Keratinocyte (primary cell): ENCODE measurements around the gene SUN5. TPM values are rescaled to one million over a fixed set of nuclear protein-coding genes. Genes with fewer than 3 reads are reported as not detected.

Source experiments
- DNase-seq: peaks from one replicate; pipeline ENCODE4 v3.0.0-alpha.2; 2011; ENCODE audit warnings: low read depth, missing footprints, low spot score
- FAIRE-seq: peaks from 2 replicates; lab custom pipeline; 2011; peaks lifted over from hg19 to GRCh38; lab: Jason Lieb, UNC
- H2AFZ ChIP-seq: 2 replicates; pipeline ENCODE4 v1.6.0; 2012; ENCODE audit warnings: low read length, control low read depth, inconsistent platforms; ENCODE audit not compliant: control insufficient read depth
- H3K27ac ChIP-seq: 2 replicates; pipeline ENCODE4 v1.5.1; 2011; ENCODE audit warnings: low read length; ENCODE audit not compliant: control insufficient read depth, insufficient read depth
- H3K27me3 ChIP-seq: 3 replicates; pipeline ENCODE4 v1.6.0; 2011; ENCODE audit warnings: low read length; ENCODE audit not compliant: control insufficient read depth, insufficient read depth; ENCODE audit errors: extremely low read depth
- H3K36me3 ChIP-seq, 2 experiments: 2 replicates in 1 of 2; 3 replicates in 1 of 2; pipeline ENCODE4 v1.5.1; 2011; ENCODE audit warnings: low read length in 2 of 2, mild to moderate bottlenecking in 1 of 2; ENCODE audit not compliant: control insufficient read depth in 2 of 2, insufficient read depth in 2 of 2; ENCODE audit errors: extremely low read depth in 1 of 2
- H3K4me1 ChIP-seq: 3 replicates; pipeline ENCODE4 v1.5.1; 2011; ENCODE audit warnings: low read length; ENCODE audit not compliant: control insufficient read depth, insufficient read depth; ENCODE audit errors: extremely low read depth
- H3K4me2 ChIP-seq: 3 replicates; pipeline ENCODE4 v1.6.0; 2011; ENCODE audit warnings: low read depth, low read length; ENCODE audit not compliant: control insufficient read depth, insufficient read depth; ENCODE audit errors: extremely low read depth
- H3K4me3 ChIP-seq, 3 experiments: fragments of 200-600 bp in 1 of 3; sonication (generic) in 1 of 3; 2 replicates in 2 of 3; 3 replicates in 1 of 3; pipeline ENCODE4 v1.5.1; 2011 to 2016; ENCODE audit warnings: low read length in 3 of 3, mild to moderate bottlenecking in 3 of 3, control low read depth in 2 of 3, inconsistent platforms in 1 of 3, low read depth in 1 of 3, mixed read lengths in 1 of 3, mixed run types in 1 of 3, moderate library complexity in 1 of 3; ENCODE audit not compliant: control insufficient read depth in 2 of 3, insufficient read depth in 2 of 3; ENCODE audit errors: extremely low read depth in 1 of 3
- H3K79me2 ChIP-seq: 2 replicates; pipeline ENCODE4 v1.6.0; 2012; ENCODE audit warnings: low read length; ENCODE audit not compliant: control insufficient read depth, insufficient read depth
- H3K9ac ChIP-seq: 3 replicates; pipeline ENCODE4 v1.6.0; 2011; ENCODE audit warnings: low read length; ENCODE audit not compliant: control insufficient read depth, insufficient read depth; ENCODE audit errors: extremely low read depth
- H3K9me1 ChIP-seq: 3 replicates; pipeline ENCODE4 v1.6.0; 2011; ENCODE audit warnings: low read length; ENCODE audit not compliant: control insufficient read depth, insufficient read depth; ENCODE audit errors: extremely low read depth
- H3K9me3 ChIP-seq: 2 replicates; pipeline ENCODE4 v1.5.1; 2012; ENCODE audit warnings: low read depth, low read length; ENCODE audit not compliant: control insufficient read depth
- H4K20me1 ChIP-seq: 3 replicates; pipeline ENCODE4 v1.6.0; 2011; ENCODE audit warnings: low read length; ENCODE audit not compliant: control insufficient read depth, insufficient read depth; ENCODE audit errors: extremely low read depth
- EZH2 ChIP-seq: IDR thresholded peaks from one replicate; pipeline ENCODE4 v1.6.1; 2012; ENCODE audit warnings: inconsistent platforms, mild to moderate bottlenecking, low read length, moderate library complexity
- dilution Hi-C: fragments of 300-500 bp; cut with MboI; formaldehyde crosslinking; loops from one replicate; pipeline ENCODE4 v1.7.0; 2020; ENCODE audit warnings: low sequenced_read_pairs; ENCODE audit not compliant: extremely low pct_ligation_motif_present
- polyA plus RNA-seq, 5 experiments: library from polyadenylated mRNA; depleted of rRNA in 3 of 5; stranded (reverse) in 3 of 5; stranded (forward) in 1 of 5; unstranded in 1 of 5; fragments of >200 nt; gene quantifications; 1 replicate in 1 of 5; 2 replicates in 3 of 5; 3 replicates in 1 of 5; pipeline versions ENCODE4 v1.2.1 to v1.2.3, GENCODE V29; 2011 to 2012; ENCODE audit warnings: missing spikeins in 2 of 5, low read depth in 1 of 5, low replicate concordance in 1 of 5
- TF ChIP-seq, protein P1 (sequence below), 3 experiments: IDR thresholded peaks in 1 of 3; conservative IDR thresholded peaks in 1 of 3; optimal IDR thresholded peaks in 1 of 3; 2 replicates in 2 of 3; 3 replicates in 1 of 3; pipeline versions ENCODE3 to v1.5.1; 2011; ENCODE audit warnings: low read length in 3 of 3, mild to moderate bottlenecking in 3 of 3, moderate library complexity in 2 of 3, control low read depth in 1 of 3, inconsistent platforms in 1 of 3; ENCODE audit not compliant: insufficient read depth in 2 of 3; ENCODE audit errors: extremely low read depth in 1 of 3

The SUN5 gene
- polyA plus RNA-seq, 1 donor (not counting 4 experiments of a cell fraction or from before 2014, with no cell fraction given) = not detected

DNA sequence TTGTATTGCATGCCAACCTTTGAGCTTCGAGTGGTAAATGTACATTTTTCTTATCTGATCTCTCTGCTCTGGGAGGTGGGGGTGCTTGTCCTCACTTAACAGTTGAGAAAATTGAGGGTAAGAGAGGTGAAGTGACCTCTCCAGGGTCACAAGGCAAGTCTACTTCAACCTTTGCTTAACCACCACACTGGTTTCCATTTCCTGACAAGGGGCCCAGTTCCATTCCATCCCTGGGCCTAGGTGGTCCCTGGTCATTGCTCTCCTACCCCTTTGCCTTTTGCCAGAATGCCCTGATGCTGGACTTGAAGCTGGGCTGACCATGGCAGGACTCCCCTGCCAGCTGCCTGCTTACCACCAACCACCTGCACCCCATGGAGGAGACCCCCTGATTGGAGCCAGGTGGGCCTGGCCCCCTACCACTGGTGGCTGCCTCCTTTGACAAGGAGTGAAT lies 39.5 kb upstream of the SUN5 start:
- H3K9me1 ChIP-seq = no peaks in the 10 kb centered on the region
- no peaks in the 10 kb centered on the region for H3K4me1 ChIP-seq
- H3K9ac ChIP-seq = no peak overlapping the region
- no peaks in the 10 kb centered on the region for H3K79me2 ChIP-seq
- no peak overlapping the region for H2AFZ ChIP-seq
- H3K36me3 ChIP-seq = no peaks in the 10 kb centered on the region
- H3K9me3 ChIP-seq = no peaks in the 10 kb centered on the region
- H3K4me2 ChIP-seq = no peak overlapping the region
- TF ChIP-seq, protein P1, sequence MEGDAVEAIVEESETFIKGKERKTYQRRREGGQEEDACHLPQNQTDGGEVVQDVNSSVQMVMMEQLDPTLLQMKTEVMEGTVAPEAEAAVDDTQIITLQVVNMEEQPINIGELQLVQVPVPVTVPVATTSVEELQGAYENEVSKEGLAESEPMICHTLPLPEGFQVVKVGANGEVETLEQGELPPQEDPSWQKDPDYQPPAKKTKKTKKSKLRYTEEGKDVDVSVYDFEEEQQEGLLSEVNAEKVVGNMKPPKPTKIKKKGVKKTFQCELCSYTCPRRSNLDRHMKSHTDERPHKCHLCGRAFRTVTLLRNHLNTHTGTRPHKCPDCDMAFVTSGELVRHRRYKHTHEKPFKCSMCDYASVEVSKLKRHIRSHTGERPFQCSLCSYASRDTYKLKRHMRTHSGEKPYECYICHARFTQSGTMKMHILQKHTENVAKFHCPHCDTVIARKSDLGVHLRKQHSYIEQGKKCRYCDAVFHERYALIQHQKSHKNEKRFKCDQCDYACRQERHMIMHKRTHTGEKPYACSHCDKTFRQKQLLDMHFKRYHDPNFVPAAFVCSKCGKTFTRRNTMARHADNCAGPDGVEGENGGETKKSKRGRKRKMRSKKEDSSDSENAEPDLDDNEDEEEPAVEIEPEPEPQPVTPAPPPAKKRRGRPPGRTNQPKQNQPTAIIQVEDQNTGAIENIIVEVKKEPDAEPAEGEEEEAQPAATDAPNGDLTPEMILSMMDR (optimal IDR thresholded peaks at IDR 0.05 in 1 of 3, IDR thresholded peaks at IDR 0.05 in 1 of 3, conservative IDR thresholded peaks at IDR 0.05 in 1 of 3; ENCODE audit: extremely low read depth in 1 of 3, insufficient read depth in 2 of 3, low read length in 3 of 3) = no peak
- no peak for TF ChIP-seq EZH2
- H3K4me3 ChIP-seq = no peak overlapping the region
- FAIRE-seq (no peak), DNase-seq (no peak)
- no peak overlapping the region for H3K27ac ChIP-seq
- peaks cover 3% of the 10 kb centered on the region for H3K27me3 ChIP-seq
- no peaks in the 10 kb centered on the region for H4K20me1 ChIP-seq
- dilution Hi-C loops = no loop called here

- H3K27me3 ChIP-seq = peaks cover 3% of the 10 kb centered on the region
- dilution Hi-C loops = no loop called here
Observed at GRCh38 chr20:33042983-33043730, 38.9 kb upstream of the SUN5 start.

More at GRCh38 chr20:33042983-33043730, 38.9 kb upstream of the SUN5 start:
- Histone ChIP-seq H3K4me2 (no peak overlapping the region), H3K79me2 (no peaks in the 10 kb centered on the region), H3K9me3 (no peaks in the 10 kb centered on the region), H4K20me1 (no peaks in the 10 kb centered on the region), H3K36me3 (no peaks in the 10 kb centered on the region), H2AFZ (no peak overlapping the region), H3K4me1 (no peaks in the 10 kb centered on the region), H3K9me1 (no peaks in the 10 kb centered on the region), H3K9ac (no peak overlapping the region), H3K27ac (no peak overlapping the region), H3K4me3 (no peak overlapping the region)
- DNase-seq (no peak), FAIRE-seq (no peak)
- TF ChIP-seq EZH2 = no peak
- TF ChIP-seq, protein P1 (optimal IDR thresholded peaks at IDR 0.05 in 1 of 3, IDR thresholded peaks at IDR 0.05 in 1 of 3, conservative IDR thresholded peaks at IDR 0.05 in 1 of 3; ENCODE audit: extremely low read depth in 1 of 3, insufficient read depth in 2 of 3, low read length in 3 of 3) = no peak
